SH-SY5Y (cell line): ENCODE results near the gene BHLHE41.

Experiments
- GATA2 ChIP-seq: IDR thresholded peaks from 2 replicates; pipeline ENCODE4 v1.6.1; 2011; ENCODE audit warnings: mild to moderate bottlenecking, low read depth, low read length
- GATA3 ChIP-seq: IDR thresholded peaks from 2 replicates; pipeline ENCODE4 v1.6.1; 2011; ENCODE audit warnings: low read depth, mild to moderate bottlenecking, low read length, moderate library complexity

GRCh38 chr12:26126340-26127284 is 1.8 kb upstream of the BHLHE41 start:
- TF ChIP-seq GATA2 (0 out of 2 replicates have a peak, but pooled peaks have one; percentile 1), GATA3 (no peak)
